ENCODE data around the gene ATP9B.

ATP9B gene

DNA sequence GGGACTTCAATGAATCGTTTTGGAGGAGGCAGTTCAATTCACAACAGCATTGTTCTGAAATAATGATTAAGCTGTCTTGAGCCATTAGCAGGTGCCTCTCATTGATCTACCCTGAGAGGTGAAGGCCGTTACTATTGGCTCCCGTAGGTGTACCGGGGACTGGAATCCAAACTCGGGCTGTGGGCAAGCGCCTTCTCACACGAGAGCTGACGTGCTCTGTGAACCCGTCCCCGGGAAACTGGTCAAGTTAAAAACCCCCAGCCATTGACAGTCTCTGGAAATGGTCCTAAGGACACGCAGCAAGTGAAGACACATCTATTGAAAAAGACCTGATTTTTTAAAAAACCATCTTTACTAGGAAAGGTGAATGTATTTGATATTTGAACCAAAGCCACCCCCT is 318.4 kb downstream of the ATP9B start:
- CTCF ChIA-PET = interaction anchor here (0.6 kb wide), 1 partner anchor 138 kb away, joined by 3 read pairs; no protein-coding TSS in a partner anchor

DNA sequence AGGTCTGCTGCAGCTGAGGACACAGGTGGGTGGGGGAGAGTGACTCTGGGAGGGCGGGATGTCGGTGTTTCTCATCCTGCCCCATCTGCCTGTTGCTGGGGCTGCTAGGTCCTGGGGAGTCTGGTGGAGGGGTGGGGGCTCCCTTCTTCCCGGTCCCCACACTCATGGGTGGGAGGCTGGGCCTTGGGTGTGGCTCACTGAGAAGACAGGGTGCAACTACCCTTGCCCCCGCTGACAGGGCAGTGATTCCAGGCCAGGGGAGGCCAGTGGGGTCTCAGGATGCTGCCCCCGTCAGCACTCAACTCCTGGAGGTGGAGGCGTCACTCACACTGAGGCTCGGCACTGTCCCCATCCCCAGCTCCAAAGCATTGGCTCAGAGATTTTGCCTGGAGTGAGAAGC is 318.8 kb downstream of the ATP9B start:
- CTCF ChIA-PET = no interaction called here
- POLR2A ChIA-PET (ENCODE audit: low non-redundant PET) = no interaction called here
- DNase-seq (ENCODE audit: low spot score) = no peak
- no peak overlapping the region for H3K27ac ChIP-seq
- TF ChIP-seq, protein P1, sequence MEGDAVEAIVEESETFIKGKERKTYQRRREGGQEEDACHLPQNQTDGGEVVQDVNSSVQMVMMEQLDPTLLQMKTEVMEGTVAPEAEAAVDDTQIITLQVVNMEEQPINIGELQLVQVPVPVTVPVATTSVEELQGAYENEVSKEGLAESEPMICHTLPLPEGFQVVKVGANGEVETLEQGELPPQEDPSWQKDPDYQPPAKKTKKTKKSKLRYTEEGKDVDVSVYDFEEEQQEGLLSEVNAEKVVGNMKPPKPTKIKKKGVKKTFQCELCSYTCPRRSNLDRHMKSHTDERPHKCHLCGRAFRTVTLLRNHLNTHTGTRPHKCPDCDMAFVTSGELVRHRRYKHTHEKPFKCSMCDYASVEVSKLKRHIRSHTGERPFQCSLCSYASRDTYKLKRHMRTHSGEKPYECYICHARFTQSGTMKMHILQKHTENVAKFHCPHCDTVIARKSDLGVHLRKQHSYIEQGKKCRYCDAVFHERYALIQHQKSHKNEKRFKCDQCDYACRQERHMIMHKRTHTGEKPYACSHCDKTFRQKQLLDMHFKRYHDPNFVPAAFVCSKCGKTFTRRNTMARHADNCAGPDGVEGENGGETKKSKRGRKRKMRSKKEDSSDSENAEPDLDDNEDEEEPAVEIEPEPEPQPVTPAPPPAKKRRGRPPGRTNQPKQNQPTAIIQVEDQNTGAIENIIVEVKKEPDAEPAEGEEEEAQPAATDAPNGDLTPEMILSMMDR (conservative IDR thresholded peaks at IDR 0.05; ENCODE audit: low read depth) = no peak

More for the DNA sequence above, 318.4 kb downstream of the ATP9B start:
- H3K27ac ChIP-seq = no peak overlapping the region
- POLR2A ChIA-PET (ENCODE audit: low non-redundant PET) = no interaction called here
- DNase-seq (ENCODE audit: low spot score) = no peak
- TF ChIP-seq, protein P1 (conservative IDR thresholded peaks at IDR 0.05; ENCODE audit: low read depth) = no peak

DNA sequence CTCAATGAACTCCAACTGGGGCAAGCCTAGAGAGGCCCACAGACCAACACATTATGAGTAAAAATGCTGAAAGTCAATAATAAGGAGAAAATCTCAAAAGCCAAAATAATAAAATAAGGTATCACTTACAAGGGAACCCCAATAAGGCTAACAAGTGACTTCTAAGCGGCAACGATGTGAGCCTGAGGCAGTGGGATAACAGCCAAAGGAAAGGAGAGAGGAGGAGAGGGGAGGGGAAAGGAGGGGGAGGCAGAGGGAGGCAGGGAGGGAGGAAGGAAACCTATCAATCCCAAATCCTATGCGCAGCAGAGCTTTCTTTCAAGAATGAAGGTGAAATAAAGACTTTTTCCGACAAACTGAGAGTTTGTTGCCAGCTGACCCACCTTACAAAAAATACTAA is 320.5 kb downstream of the ATP9B start:
- TF ChIP-seq, protein P1 (conservative IDR thresholded peaks at IDR 0.05; ENCODE audit: low read depth) = no peak
- ChIA-PET CTCF (no interaction called here), POLR2A (ENCODE audit: low non-redundant PET) (no interaction called here)
- no peak overlapping the region for H3K27ac ChIP-seq
- no peak for DNase-seq (ENCODE audit: low spot score)

DNA sequence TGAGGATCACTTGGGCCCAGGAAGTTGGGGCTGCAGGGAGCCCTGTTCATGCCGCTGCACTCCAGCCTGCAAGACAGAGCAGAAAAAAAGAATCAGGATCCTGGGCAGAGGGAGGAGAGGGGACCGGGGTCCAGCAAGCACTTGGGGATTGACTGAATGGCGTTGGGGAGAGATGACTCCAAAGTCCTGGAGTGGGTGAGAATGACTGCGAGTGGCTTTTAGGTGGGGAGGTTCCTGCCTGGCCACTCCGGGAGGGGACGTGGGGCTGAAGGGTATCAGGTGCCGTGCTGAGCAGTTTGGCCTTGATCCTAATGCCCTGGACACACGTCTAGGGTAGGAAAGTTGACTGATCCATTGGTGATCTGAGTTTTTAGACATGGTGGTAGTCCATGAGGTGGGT is 323.0 kb downstream of the ATP9B start:
- no peak overlapping the region for H3K27ac ChIP-seq
- TF ChIP-seq, protein P1 (conservative IDR thresholded peaks at IDR 0.05; ENCODE audit: low read depth) = no peak
- POLR2A ChIA-PET (ENCODE audit: low non-redundant PET) = no interaction called here
- CTCF ChIA-PET = no interaction called here
- no peak for DNase-seq (ENCODE audit: low spot score)

DNA sequence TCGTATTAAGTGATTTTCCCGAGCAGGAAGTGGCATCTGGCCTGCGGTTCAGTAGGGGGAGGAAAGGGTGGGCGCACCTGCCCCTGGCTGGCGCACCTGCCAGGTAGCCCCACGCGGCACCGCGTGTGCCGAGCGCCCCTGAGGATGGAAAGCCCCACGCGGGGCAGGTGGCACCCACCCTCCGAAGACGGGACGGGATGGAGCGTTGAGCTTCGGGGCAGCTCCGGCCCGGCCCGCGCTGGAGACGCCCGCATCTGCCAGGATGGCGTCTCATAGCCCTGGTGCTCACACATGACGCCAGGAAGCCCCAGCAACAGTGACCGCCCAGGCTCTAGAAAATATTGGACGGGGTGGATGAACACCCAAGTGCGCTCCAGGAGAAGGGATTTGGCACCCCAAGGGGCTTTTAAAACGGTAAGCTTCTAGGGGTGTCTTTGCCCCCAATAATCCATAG is 324.0 kb downstream of the ATP9B start:
- TF ChIP-seq, protein P1 (conservative IDR thresholded peaks at IDR 0.05; ENCODE audit: low read depth) = no peak
- ChIA-PET CTCF (interaction anchor here (0.6 to 0.7 kb wide), 2 partner anchors 152 to 282 kb away, joined by 3 to 4 read pairs; no protein-coding TSS in a partner anchor), POLR2A (ENCODE audit: low non-redundant PET) (interaction anchor here (0.6 kb wide), 1 partner anchor 135 kb away, joined by 3 read pairs; no protein-coding TSS in a partner anchor)
- DNase-seq (ENCODE audit: low spot score) = no peak
- peak overlapping the region; percentile 98 for H3K27ac ChIP-seq

DNA sequence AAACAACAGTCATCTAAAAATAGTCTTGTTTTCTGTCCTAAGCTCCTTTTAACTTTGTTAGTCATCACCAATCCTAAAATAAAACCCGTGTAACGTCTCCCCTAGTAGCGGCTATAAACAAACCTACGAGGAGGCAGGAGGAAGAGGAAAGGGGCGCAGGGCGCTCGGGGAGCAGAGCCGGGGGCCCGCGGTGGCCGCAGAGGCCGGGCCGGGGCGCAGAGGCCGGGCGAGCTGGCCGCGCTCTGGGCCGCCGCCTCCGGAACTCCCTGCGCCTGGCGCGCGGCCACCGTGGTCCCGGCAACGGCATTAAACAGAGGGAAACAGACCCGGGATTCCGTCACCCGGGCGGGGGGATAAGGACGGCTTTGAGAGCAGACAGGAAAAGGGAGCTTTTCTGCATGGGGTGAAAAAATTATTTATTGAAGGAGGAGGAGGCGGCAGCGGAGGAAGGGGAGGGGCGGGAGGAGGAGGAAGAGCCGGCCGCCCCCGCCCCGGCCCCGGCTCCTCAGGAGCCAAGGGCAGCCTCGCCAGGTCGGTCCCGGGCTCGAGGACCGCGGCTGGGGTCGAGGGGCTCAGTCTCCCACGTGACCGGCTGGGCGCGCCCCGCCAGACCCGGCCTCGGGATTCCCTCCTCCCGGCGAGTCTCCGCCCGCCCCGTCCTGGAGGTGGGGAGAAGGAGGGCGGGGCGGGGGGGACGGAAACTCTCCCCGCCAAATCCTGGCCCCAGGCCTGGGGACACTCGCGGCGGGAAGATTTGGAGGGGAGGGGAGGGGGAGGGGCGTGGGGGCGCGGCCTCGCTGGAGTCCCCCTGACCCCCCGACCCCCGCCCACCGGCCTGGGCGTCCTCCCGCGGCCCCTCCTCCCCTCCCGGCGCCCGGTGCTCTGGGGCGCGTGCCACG is 324.7 kb downstream of the ATP9B start:
- POLR2A ChIA-PET (ENCODE audit: low non-redundant PET) = interaction anchor here (0.6 kb wide), 1 partner anchor 135 kb away, joined by 3 read pairs; no protein-coding TSS in a partner anchor
- TF ChIP-seq, protein P1 (conservative IDR thresholded peaks at IDR 0.05; ENCODE audit: low read depth) = no peak
- CTCF ChIA-PET = interaction anchor here (0.6 kb wide), 2 partner anchors 133 to 281 kb away, joined by 3 read pairs; no protein-coding TSS in a partner anchor
- peak overlapping the region; percentile 98 for H3K27ac ChIP-seq
- DNase-seq (ENCODE audit: low spot score) = peak; percentile 88

Data from RWPE1 (cell line).